HepG2 (cell line): Measurements from ENCODE around the gene RPS5. TPM values are rescaled to one million over a fixed set of nuclear protein-coding genes. Genes with fewer than 3 reads are reported as not detected.
A peak's percentile ranks its signal among the peaks of the same experiment; 100 is the strongest.

Experiments used
- BRD4 ChIP-seq: sonication (generic); formaldehyde crosslinking; IDR thresholded peaks from 2 replicates; pipeline ENCODE4 v1.4.0; 2020; ENCODE audit warnings: missing genetic modification reagents
- CREM ChIP-seq, 2 experiments: sonication (generic) in 1 of 2; formaldehyde crosslinking in 1 of 2; IDR thresholded peaks; 2 replicates each; pipeline versions ENCODE4 v1.4.0 to v1.6.1; 2016 to 2020; ENCODE audit warnings: antibody characterized with exemption in 1 of 2, mild to moderate bottlenecking in 1 of 2, missing genetic modification reagents in 1 of 2
- ETV6 ChIP-seq: sonication (generic); formaldehyde crosslinking; conservative IDR thresholded peaks from 2 replicates; pipeline ENCODE4 v1.4.0; 2020; ENCODE audit warnings: missing genetic modification reagents
- HNRNPL ChIP-seq: fragments of 200-400 bp; formaldehyde crosslinking; IDR thresholded peaks from 2 replicates; pipeline ENCODE4 v1.6.1; 2017; ENCODE audit warnings: mild to moderate bottlenecking, low read depth, low read length
- MXD4 ChIP-seq: IDR thresholded peaks from 2 replicates; pipeline ENCODE4 v1.6.1; 2016; ENCODE audit warnings: mild to moderate bottlenecking, missing biosample characterization, missing genetic modification reagents
- RBFOX2 ChIP-seq: fragments of 200-400 bp; formaldehyde crosslinking; IDR thresholded peaks from 2 replicates; pipeline ENCODE4 v1.6.1; 2017; ENCODE audit warnings: low read depth, mild to moderate bottlenecking, low read length
- SOX13 ChIP-seq, 3 experiments: fragments of 450-650 bp in 1 of 3; sonication (generic) in 1 of 3; formaldehyde crosslinking in 1 of 3; IDR thresholded peaks in 2 of 3; conservative IDR thresholded peaks in 1 of 3; 2 replicates each; pipeline versions ENCODE4 v1.5.0 to v1.6.1; 2016 to 2020; ENCODE audit warnings: antibody characterized with exemption in 1 of 3, mild to moderate bottlenecking in 1 of 3, missing compliant biosample characterization in 1 of 3, missing genetic modification reagents in 1 of 3, moderate library complexity in 1 of 3
- ZNF446 ChIP-seq: sonication (generic); formaldehyde crosslinking; IDR thresholded peaks from 2 replicates; pipeline ENCODE4 v1.5.0; 2020; ENCODE audit warnings: mild to moderate bottlenecking, missing genetic modification reagents
- ZNF670 ChIP-seq: sonication (generic); formaldehyde crosslinking; IDR thresholded peaks from 2 replicates; pipeline ENCODE4 v1.8.0; 2022; ENCODE audit warnings: mild to moderate bottlenecking, missing genetic modification reagents, borderline replicate concordance
- polyA plus RNA-seq, 8 experiments: library from polyadenylated mRNA; depleted of rRNA in 3 of 8; stranded (reverse) in 7 of 8; unstranded in 1 of 8; fragments of >200 nt; fragmentation: Illumina TruSeq in 4 of 8; extraction: Trizol in 4 of 8; gene quantifications; 2 replicates each; pipeline versions ENCODE4 v1.2.1 to v1.2.3, GENCODE V29; 2011 to 2016; ENCODE audit warnings: low read depth in 4 of 8, missing spikeins in 1 of 8, mixed read lengths in 1 of 8; ENCODE audit not compliant: insufficient read depth in 1 of 8
- total RNA-seq, 5 experiments: library from RNA; depleted of rRNA; stranded (reverse); fragments of >200 nt; fragmentation: Illumina TruSeq; extraction: Trizol; gene quantifications; 2 replicates each; pipeline ENCODE4 v1.2.3, GENCODE V29; 2016; ENCODE audit warnings: low read depth in 1 of 5
- TF ChIP-seq, protein P1 (sequence below), 2 experiments: fragments of 450-650 bp in 1 of 2; sonication (generic) in 1 of 2; formaldehyde crosslinking in 1 of 2; IDR thresholded peaks; 2 replicates each; pipeline versions ENCODE4 v1.6.1 to v1.8.0; 2016 to 2022; ENCODE audit warnings: antibody characterized with exemption in 1 of 2, mild to moderate bottlenecking in 1 of 2, missing genetic modification reagents in 1 of 2
- TF ChIP-seq, protein P2 (sequence below): sonication (generic); formaldehyde crosslinking; IDR thresholded peaks from 2 replicates; pipeline ENCODE4 v1.8.1; 2023; ENCODE audit warnings: mild to moderate bottlenecking, missing genetic modification reagents, borderline replicate concordance
- TF ChIP-seq, protein P3 (sequence below): sonication (generic); formaldehyde crosslinking; IDR thresholded peaks from 2 replicates; pipeline ENCODE4 v1.4.0; 2020; ENCODE audit warnings: missing genetic modification reagents
- TF ChIP-seq, protein P4 (sequence below): sonication (generic); formaldehyde crosslinking; IDR thresholded peaks from 2 replicates; pipeline ENCODE4 v1.5.0; 2020; ENCODE audit warnings: mild to moderate bottlenecking, low read depth, missing genetic modification reagents, borderline replicate concordance

The RPS5 gene
- total and polyA plus RNA-seq, 2 of the 13 experiments (the other 11 are each of a cell fraction or from before 2014, with no cell fraction given), result 1,544 to 4,408 TPM

DNA sequence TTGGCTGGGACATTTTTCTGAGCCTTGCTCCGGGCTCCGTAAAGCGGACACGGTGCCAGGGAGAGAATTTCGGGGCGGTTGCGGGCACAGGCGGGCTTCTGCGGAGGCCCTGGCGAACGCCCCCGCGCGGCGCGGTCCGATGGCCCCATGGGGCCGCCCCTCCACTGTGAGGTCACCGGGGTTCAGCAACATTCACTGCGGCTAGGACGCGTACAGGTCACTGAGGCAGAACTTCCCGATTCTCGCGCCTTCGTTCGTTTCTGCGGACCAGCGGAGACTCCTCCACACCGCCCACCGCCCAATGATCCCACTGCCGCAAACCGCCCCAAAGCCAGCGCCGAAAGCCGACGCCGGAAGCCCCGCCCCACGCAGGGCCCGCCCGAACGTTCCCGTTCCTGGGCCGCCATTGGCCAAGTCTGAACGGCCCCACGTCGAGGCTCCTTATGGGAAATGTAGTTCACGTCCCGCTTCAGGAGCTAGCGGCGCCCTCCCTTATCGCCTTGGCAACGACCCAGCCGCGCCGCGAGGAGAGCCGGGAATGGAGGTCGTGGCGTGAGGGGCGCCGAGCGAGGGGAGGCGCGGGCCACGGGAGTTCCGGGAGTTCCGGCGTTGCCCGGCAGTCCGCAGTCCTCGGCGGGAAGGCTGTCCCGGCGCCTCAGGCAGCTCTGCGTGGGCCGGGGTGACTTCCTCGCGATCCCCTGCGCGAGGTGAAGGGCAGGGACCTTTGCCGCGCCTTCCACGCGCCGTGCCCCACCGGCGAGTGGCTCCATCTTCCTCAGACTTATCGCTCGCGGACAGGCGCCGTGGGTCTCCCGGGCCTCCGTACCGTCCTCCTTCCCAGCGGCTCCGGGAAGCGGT lies 21.3 kb downstream of the RPS5 start, which contains the start of gene ZNF584 (continued):
- TF ChIP-seq, protein P1, sequence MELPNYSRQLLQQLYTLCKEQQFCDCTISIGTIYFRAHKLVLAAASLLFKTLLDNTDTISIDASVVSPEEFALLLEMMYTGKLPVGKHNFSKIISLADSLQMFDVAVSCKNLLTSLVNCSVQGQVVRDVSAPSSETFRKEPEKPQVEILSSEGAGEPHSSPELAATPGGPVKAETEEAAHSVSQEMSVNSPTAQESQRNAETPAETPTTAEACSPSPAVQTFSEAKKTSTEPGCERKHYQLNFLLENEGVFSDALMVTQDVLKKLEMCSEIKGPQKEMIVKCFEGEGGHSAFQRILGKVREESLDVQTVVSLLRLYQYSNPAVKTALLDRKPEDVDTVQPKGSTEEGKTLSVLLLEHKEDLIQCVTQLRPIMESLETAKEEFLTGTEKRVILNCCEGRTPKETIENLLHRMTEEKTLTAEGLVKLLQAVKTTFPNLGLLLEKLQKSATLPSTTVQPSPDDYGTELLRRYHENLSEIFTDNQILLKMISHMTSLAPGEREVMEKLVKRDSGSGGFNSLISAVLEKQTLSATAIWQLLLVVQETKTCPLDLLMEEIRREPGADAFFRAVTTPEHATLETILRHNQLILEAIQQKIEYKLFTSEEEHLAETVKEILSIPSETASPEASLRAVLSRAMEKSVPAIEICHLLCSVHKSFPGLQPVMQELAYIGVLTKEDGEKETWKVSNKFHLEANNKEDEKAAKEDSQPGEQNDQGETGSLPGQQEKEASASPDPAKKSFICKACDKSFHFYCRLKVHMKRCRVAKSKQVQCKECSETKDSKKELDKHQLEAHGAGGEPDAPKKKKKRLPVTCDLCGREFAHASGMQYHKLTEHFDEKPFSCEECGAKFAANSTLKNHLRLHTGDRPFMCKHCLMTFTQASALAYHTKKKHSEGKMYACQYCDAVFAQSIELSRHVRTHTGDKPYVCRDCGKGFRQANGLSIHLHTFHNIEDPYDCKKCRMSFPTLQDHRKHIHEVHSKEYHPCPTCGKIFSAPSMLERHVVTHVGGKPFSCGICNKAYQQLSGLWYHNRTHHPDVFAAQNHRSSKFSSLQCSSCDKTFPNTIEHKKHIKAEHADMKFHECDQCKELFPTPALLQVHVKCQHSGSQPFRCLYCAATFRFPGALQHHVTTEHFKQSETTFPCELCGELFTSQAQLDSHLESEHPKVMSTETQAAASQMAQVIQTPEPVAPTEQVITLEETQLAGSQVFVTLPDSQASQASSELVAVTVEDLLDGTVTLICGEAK (IDR thresholded peaks at IDR 0.05), result no peak
- TF ChIP-seq, protein P1 (CRISPR knock-in tag; IDR thresholded peaks at IDR 0.05), result 0 out of 2 replicates have a peak, but pooled peaks have one; percentile 14
- TF ChIP-seq ETV6 (CRISPR knock-in tag) (peak; percentile 65; the same call in 1 of the 2 replicates), SOX13 (IDR thresholded peaks at IDR 0.05) (no peak), SOX13 (CRISPR knock-in tag; conservative IDR thresholded peaks at IDR 0.05 in 1 of 2, IDR thresholded peaks at IDR 0.05 in 1 of 2) (no peak; a peak in 1 of 4 replicates), ZNF446 (CRISPR knock-in tag) (no peak; the same call in 1 of the 2 replicates), HNRNPL (no peak), MXD4 (CRISPR knock-in tag) (peak; percentile 65; the same call in 1 of the 2 replicates), RBFOX2 (peak; percentile 89), CREM (IDR thresholded peaks at IDR 0.05) (peak; percentile 79), CREM (CRISPR knock-in tag; IDR thresholded peaks at IDR 0.05) (no peak), ZNF670 (CRISPR knock-in tag) (peak; percentile 83), BRD4 (CRISPR knock-in tag) (no peak)
- TF ChIP-seq, protein P2, sequence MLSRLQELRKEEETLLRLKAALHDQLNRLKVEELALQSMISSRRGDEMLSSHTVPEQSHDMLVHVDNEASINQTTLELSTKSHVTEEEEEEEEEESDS (CRISPR knock-in tag), result no peak
- TF ChIP-seq, protein P3, sequence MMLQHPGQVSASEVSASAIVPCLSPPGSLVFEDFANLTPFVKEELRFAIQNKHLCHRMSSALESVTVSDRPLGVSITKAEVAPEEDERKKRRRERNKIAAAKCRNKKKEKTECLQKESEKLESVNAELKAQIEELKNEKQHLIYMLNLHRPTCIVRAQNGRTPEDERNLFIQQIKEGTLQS (CRISPR knock-in tag), result peak; percentile 6; the same call in 1 of the 2 replicates
- TF ChIP-seq, protein P4, sequence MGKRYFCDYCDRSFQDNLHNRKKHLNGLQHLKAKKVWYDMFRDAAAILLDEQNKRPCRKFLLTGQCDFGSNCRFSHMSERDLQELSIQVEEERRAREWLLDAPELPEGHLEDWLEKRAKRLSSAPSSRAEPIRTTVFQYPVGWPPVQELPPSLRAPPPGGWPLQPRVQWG, result no peak
